IPS-20b (cell line): Measurements from ENCODE around the gene BLID.

Experiments used
- H3K27ac ChIP-seq: one replicate; pipeline ENCODE4 v1.5.1; 2013; ENCODE audit warnings: low read length
- H3K27me3 ChIP-seq: 2 replicates; pipeline ENCODE4 v1.6.1; 2013; ENCODE audit warnings: mild to moderate bottlenecking, low read length, inconsistent platforms; ENCODE audit not compliant: insufficient read depth
- H3K36me3 ChIP-seq: 2 replicates; pipeline ENCODE4 v1.6.1; 2013; ENCODE audit warnings: low read depth, mild to moderate bottlenecking, inconsistent platforms, low read length, moderate library complexity; ENCODE audit not compliant: insufficient read depth
- H3K4me1 ChIP-seq: 2 replicates; pipeline ENCODE4 v1.6.1; 2013; ENCODE audit warnings: mild to moderate bottlenecking, control low read depth, inconsistent platforms, low read length, moderate library complexity; ENCODE audit not compliant: insufficient read depth
- H3K4me3 ChIP-seq: 2 replicates; pipeline ENCODE4 v1.5.1; 2013; ENCODE audit warnings: mild to moderate bottlenecking, low read length, inconsistent platforms
- H3K9ac ChIP-seq: 2 replicates; pipeline ENCODE4 v1.6.1; 2013; ENCODE audit warnings: low read depth, mild to moderate bottlenecking, inconsistent platforms, low read length, moderate library complexity
- H3K9me3 ChIP-seq: 2 replicates; pipeline ENCODE4 v1.6.1; 2013; ENCODE audit warnings: mild to moderate bottlenecking, low read depth, low read length, inconsistent platforms; ENCODE audit not compliant: insufficient read depth

Gene BLID

GRCh38 chr11:122154994-122155393 is 39.0 kb upstream of the BLID start:
- Histone ChIP-seq H3K4me1 (peaks cover 10% of the 10 kb centered on the region; the same call in 1 of the 2 replicates), H3K9me3 (no peaks in the 10 kb centered on the region), H3K4me3 (no peak overlapping the region), H3K9ac (no peak overlapping the region), H3K36me3 (no peaks in the 10 kb centered on the region), H3K27ac (no peak overlapping the region), H3K27me3 (no peaks in the 10 kb centered on the region)

- Histone ChIP-seq H3K27ac (no peak overlapping the region), H3K9ac (no peak overlapping the region), H3K4me1 (peaks cover 6% of the 10 kb centered on the region; the same call in 1 of the 2 replicates), H3K36me3 (no peaks in the 10 kb centered on the region), H3K9me3 (no peaks in the 10 kb centered on the region), H3K4me3 (no peak overlapping the region), H3K27me3 (no peaks in the 10 kb centered on the region)
Observed at GRCh38 chr11:122154227-122154626, 38.2 kb upstream of the BLID start.

DNA sequence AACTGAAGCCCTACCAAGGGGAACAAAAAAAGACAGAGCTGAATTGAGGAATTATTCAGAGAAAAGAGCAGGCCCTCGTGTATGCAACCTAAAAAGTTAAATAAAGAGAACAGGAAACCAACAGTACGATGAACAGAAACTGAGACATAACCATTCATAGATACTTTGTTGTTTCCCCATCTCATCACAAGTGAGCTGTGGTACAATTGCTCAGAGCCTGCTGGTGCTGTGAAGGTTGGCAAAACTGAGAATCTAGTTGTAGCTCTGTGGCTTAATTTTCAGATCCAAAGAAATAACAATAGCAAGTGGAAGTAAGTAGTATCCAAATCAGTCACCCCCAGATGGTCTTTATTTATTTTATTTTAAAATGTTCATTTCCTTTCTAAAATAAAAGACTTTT is 37.7 kb upstream of the BLID start:
- Histone ChIP-seq H3K36me3 (no peaks in the 10 kb centered on the region), H3K9me3 (no peaks in the 10 kb centered on the region), H3K27me3 (no peaks in the 10 kb centered on the region), H3K27ac (no peak overlapping the region), H3K9ac (no peak overlapping the region), H3K4me1 (peaks cover 1% of the 10 kb centered on the region; the same call in 1 of the 2 replicates), H3K4me3 (no peak overlapping the region)

DNA sequence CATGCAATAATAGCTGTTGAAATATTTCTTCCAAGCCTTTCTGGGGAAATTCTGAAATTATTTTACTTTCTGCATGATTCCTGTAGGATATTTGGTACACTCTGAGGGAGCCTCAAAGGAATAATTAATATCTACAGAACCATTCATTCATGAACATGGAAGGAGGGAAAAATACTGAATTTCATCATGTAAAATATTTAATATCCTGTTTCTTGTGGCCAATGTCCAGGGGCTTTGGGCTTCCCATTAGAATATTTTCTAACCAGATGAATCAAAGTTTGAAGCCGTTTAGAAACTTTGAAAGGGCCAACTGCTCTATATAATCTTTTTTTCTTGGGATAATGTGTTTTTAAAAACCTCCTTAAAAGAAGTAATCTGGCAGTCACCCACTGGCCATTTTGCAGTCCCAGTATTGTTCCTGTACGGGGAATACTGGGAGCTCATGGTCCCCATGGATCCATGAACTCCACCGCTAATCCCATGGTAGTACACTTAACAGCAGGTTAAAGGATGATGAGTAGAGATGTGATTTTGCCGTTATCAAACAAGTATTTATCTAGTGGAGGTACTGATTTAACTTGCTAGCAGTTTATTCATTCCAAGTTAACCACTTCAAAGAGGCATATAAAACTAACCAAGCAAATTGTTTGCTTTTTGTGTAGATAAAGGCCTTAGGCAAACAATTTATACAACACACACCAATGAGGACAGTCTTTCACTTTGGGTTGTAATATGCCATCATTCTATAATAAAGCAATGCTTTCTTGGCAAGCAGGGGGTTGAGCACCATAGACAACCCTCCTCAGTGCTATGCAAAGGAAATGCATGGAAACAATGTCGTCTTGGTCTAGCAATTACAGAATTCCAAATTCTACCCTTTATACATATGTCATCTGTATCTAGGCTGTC is 34.5 kb upstream of the BLID start:
- no peaks in the 10 kb centered on the region for H3K9me3 ChIP-seq
- H3K4me3 ChIP-seq: no peak overlapping the region
- H3K27me3 ChIP-seq: no peaks in the 10 kb centered on the region
- H3K27ac ChIP-seq: no peak overlapping the region
- H3K9ac ChIP-seq: no peak overlapping the region
- no peaks in the 10 kb centered on the region for H3K4me1 ChIP-seq
- no peaks in the 10 kb centered on the region for H3K36me3 ChIP-seq

GRCh38 chr11:122149202-122149601 is 33.2 kb upstream of the BLID start:
- H3K9ac ChIP-seq: no peak overlapping the region
- H3K27me3 ChIP-seq: no peaks in the 10 kb centered on the region
- H3K9me3 ChIP-seq: no peaks in the 10 kb centered on the region
- H3K27ac ChIP-seq: no peak overlapping the region
- H3K4me1 ChIP-seq: no peaks in the 10 kb centered on the region
- no peaks in the 10 kb centered on the region for H3K36me3 ChIP-seq
- H3K4me3 ChIP-seq: no peak overlapping the region

GRCh38 chr11:122146475-122146874 is 30.5 kb upstream of the BLID start:
- Histone ChIP-seq H3K4me3 (no peak overlapping the region), H3K4me1 (no peaks in the 10 kb centered on the region), H3K9me3 (no peaks in the 10 kb centered on the region), H3K27me3 (peaks cover 9% of the 10 kb centered on the region), H3K9ac (no peak overlapping the region), H3K27ac (no peak overlapping the region), H3K36me3 (no peaks in the 10 kb centered on the region)

- Histone ChIP-seq H3K9me3 (no peaks in the 10 kb centered on the region), H3K4me1 (no peaks in the 10 kb centered on the region), H3K9ac (no peak overlapping the region), H3K4me3 (no peak overlapping the region), H3K36me3 (no peaks in the 10 kb centered on the region), H3K27ac (no peak overlapping the region), H3K27me3 (peaks cover 16% of the 10 kb centered on the region)
Observed at GRCh38 chr11:122145715-122146274, 29.8 kb upstream of the BLID start.

DNA sequence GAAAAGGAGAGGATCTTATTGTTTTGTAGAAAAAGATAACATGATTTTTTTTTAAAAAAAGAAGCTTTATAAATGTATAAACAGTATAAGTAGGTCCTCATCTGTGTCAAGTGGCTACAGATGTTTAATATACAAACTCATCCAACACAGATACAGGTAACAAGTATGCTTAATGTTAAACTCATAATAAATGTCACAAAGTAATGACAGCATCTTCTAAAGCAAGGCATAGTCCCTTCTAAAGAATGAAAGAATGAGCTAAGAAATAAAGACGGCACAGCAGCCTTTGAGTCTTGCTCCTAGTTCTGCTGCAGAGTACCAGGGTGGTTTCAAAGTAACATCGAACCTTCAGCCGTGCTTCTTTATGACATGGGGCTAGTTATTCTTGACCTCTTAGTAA is 28.7 kb upstream of the BLID start:
- H3K4me1 ChIP-seq: no peaks in the 10 kb centered on the region
- peaks cover 26% of the 10 kb centered on the region for H3K27me3 ChIP-seq
- H3K36me3 ChIP-seq: no peaks in the 10 kb centered on the region
- H3K9me3 ChIP-seq: no peaks in the 10 kb centered on the region
- H3K9ac ChIP-seq: no peak overlapping the region
- H3K4me3 ChIP-seq: no peak overlapping the region
- H3K27ac ChIP-seq: no peak overlapping the region

DNA sequence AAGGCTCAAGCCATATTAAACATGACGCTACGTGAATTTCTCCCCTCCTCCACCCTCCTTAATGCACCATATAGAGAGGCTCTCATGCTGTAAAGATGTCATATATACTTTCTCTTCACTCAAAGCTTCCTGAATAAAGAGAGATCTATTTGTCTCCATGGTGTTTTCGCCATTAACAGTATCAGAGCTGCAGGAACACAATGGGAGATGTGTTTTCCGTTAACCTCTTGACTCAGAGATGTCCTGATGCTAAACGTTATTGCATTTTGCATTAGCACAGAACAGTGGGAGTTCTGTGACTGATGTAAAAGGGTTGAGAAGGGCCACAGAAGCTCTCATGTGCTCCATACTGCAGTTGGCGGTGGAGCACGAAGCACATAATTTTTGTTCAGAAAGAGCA is 25.7 kb upstream of the BLID start:
- Histone ChIP-seq H3K4me3 (no peak overlapping the region), H3K9me3 (no peaks in the 10 kb centered on the region), H3K9ac (no peak overlapping the region), H3K4me1 (peaks cover 3% of the 10 kb centered on the region; the same call in 1 of the 2 replicates), H3K27me3 (peaks cover 43% of the 10 kb centered on the region), H3K36me3 (no peaks in the 10 kb centered on the region), H3K27ac (no peak overlapping the region)

DNA sequence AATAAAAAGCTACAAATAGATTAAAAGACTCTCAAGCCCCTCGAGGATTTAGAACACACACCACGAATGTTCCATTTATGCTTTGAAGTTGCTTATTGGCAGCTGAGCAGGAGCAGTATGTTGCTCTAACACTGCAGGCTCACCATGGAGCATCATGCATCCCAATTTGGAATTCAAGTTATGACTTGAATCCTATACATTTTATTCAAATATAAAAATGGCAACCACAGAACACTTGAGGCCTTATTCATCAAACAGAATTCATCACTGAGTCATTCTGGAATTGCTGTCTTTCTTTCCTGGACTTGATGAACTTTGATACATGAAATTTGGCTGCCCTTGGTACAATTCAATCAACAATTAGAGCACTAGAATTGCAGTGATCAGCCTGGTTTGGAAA is 24.5 kb upstream of the BLID start:
- Histone ChIP-seq H3K27ac (no peak overlapping the region), H3K36me3 (no peaks in the 10 kb centered on the region), H3K4me3 (no peak overlapping the region), H3K4me1 (peaks cover 3% of the 10 kb centered on the region; the same call in 1 of the 2 replicates), H3K9ac (no peak overlapping the region), H3K27me3 (peaks cover 43% of the 10 kb centered on the region), H3K9me3 (no peaks in the 10 kb centered on the region)

DNA sequence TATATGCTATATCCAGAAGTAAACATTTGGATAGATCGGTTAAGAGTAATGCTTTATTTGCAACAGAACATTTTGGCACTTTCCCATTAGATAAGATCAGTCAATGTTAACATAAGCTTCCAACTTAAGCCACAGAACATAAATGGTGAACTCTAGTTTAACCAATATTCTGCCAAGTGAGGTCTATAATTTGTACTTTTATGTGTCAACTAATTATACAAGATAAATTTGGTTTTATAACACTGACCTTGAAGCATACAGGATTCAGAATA is 23.5 kb upstream of the BLID start:
- H3K27me3 ChIP-seq: peaks cover 43% of the 10 kb centered on the region
- no peaks in the 10 kb centered on the region for H3K36me3 ChIP-seq
- H3K27ac ChIP-seq: no peak overlapping the region
- peaks cover 3% of the 10 kb centered on the region; the same call in 1 of the 2 replicates for H3K4me1 ChIP-seq
- H3K9ac ChIP-seq: no peak overlapping the region
- H3K9me3 ChIP-seq: no peaks in the 10 kb centered on the region
- H3K4me3 ChIP-seq: no peak overlapping the region
